Spleen (tissue), 11 donors: ENCODE results near the gene TLNRD1. TPM values are rescaled to one million over a fixed set of nuclear protein-coding genes. Genes with fewer than 3 reads are reported as not detected.
"Not testable (repeated sequence)": the region's sequence is repeated elsewhere in the genome, so short reads cannot be mapped to it uniquely, and the experiment has no call there.

Source experiments
- DNase-seq: peaks from one replicate; pipeline ENCODE4 v3.0.0-alpha.2; 2020
- H3K27ac ChIP-seq, 8 donors: fragments of 200-600 bp; sonication (generic) in 7 of 8; 1 replicate in 4 of 8; 2 replicates in 4 of 8; pipeline versions ENCODE4 v1.5.0 to v1.8.0; 2016 to 2021; ENCODE audit warnings: inconsistent platforms in 4 of 8, mild to moderate bottlenecking in 4 of 8, moderate library complexity in 1 of 8
- H3K27me3 ChIP-seq, 7 donors: fragments of 200-600 bp; sonication (generic) in 6 of 7; replicated peaks in 1 of 7; 1 replicate in 4 of 7; 2 replicates in 3 of 7; pipeline versions ENCODE4 v1.5.0 to v1.8.0; 2016 to 2021; ENCODE audit warnings: inconsistent platforms in 3 of 7, mild to moderate bottlenecking in 1 of 7
- H3K36me3 ChIP-seq, 6 donors: fragments of 200-600 bp; sonication (generic) in 5 of 6; 1 replicate in 4 of 6; 2 replicates in 2 of 6; pipeline versions ENCODE4 v1.5.0 to v1.8.0; 2016 to 2021; ENCODE audit warnings: inconsistent platforms in 2 of 6
- H3K4me1 ChIP-seq, 6 donors: fragments of 200-600 bp; sonication (generic) in 5 of 6; 1 replicate in 3 of 6; 2 replicates in 3 of 6; pipeline versions ENCODE4 v1.5.0 to v1.8.0; 2016 to 2021; ENCODE audit warnings: inconsistent platforms in 3 of 6
- H3K4me3 ChIP-seq, 8 donors: fragments of 200-600 bp; sonication (generic) in 7 of 8; 1 replicate in 4 of 8; 2 replicates in 4 of 8; pipeline versions ENCODE4 v1.5.0 to v1.8.0; 2016 to 2021; ENCODE audit warnings: inconsistent platforms in 4 of 8, mild to moderate bottlenecking in 4 of 8, moderate library complexity in 2 of 8
- H3K9me3 ChIP-seq, 8 donors: fragments of 200-600 bp; sonication (generic) in 7 of 8; 1 replicate in 4 of 8; 2 replicates in 4 of 8; pipeline versions ENCODE4 v1.5.0 to v1.8.0; 2016 to 2021; ENCODE audit warnings: inconsistent platforms in 4 of 8
- POLR2A ChIP-seq, 3 donors: fragments of 450-650 bp; IDR thresholded peaks; one replicate each; pipeline ENCODE4 v1.5.1; 2017; ENCODE audit warnings: antibody characterized with exemption in 3 of 3, mild to moderate bottlenecking in 1 of 3
- POLR2AphosphoS5 ChIP-seq, 3 donors: sonication (generic); formaldehyde crosslinking; IDR thresholded peaks; one replicate each; pipeline ENCODE4 v1.5.1; 2017; ENCODE audit warnings: antibody characterized with exemption in 3 of 3
- whole genome bisulfite sequencing, 5 donors: extraction: QIAGEN DNeasy Blood & Tissue Kit in 3 of 5; methylation state at CpG; one replicate each; pipeline versions ENCODE4 v1.1.5 to v1.1.7; 2013 to 2018; 5-methylcytosine and 5-hydroxymethylcytosine counted together
- intact Hi-C: fragments of 100-400 bp; cut with DNase I; formaldehyde crosslinking; loops from one replicate; pipeline ENCODE4 v1.15.0; 2023; ENCODE audit warnings: low total_unique reads
- polyA plus RNA-seq, 3 donors: library from polyadenylated mRNA; stranded (reverse); fragments of 200-250 nt; gene quantifications; one replicate each; pipeline ENCODE4 v1.2.1, GENCODE V29; 2013
- total RNA-seq, 7 donors: library from RNA; depleted of rRNA in 3 of 7; stranded (reverse); fragments of >200 nt in 3 of 7; fragmentation: NEBNext Ultra II Directional in 4 of 7; extraction: Animal tissue kit (Norgen Biotek cat#: 25700) in 4 of 7; gene quantifications; one replicate each; pipeline versions ENCODE4 v1.1.0 to v1.2.1, GENCODE V29; 2016 to 2021
- TF ChIP-seq, protein P1 (sequence below), 11 experiments: fragments of 200-600 bp in 7 of 11; fragments of 450-650 bp in 4 of 11; sonication (generic) in 4 of 11; IDR thresholded peaks in 8 of 11; conservative IDR thresholded peaks in 3 of 11; 1 replicate in 7 of 11; 2 replicates in 4 of 11; pipeline versions ENCODE4 v1.4.0 to v1.8.0; 2016 to 2021; ENCODE audit warnings: antibody characterized with exemption in 11 of 11, inconsistent platforms in 4 of 11, mild to moderate bottlenecking in 1 of 11
- donor health status: healthy with polysubstance abuse.
- donor health status: DM: no; HTN: no; CAD: no; lungs with moderate emphysema.
- donor health status: DM: no; HTN: no; CAD: no.
- donor health status: Bipolar disorder and iron deficiency.
- donor health status: healthy.
- donor health status: DM: no; HTN: no; CAD: no.
- donor health status: DM: yes; HTN: yes; CAD: no.

The TLNRD1 gene
- total and polyA plus RNA-seq, 10 donors, result 6.2 to 53.3 (median 30.7) TPM

DNA sequence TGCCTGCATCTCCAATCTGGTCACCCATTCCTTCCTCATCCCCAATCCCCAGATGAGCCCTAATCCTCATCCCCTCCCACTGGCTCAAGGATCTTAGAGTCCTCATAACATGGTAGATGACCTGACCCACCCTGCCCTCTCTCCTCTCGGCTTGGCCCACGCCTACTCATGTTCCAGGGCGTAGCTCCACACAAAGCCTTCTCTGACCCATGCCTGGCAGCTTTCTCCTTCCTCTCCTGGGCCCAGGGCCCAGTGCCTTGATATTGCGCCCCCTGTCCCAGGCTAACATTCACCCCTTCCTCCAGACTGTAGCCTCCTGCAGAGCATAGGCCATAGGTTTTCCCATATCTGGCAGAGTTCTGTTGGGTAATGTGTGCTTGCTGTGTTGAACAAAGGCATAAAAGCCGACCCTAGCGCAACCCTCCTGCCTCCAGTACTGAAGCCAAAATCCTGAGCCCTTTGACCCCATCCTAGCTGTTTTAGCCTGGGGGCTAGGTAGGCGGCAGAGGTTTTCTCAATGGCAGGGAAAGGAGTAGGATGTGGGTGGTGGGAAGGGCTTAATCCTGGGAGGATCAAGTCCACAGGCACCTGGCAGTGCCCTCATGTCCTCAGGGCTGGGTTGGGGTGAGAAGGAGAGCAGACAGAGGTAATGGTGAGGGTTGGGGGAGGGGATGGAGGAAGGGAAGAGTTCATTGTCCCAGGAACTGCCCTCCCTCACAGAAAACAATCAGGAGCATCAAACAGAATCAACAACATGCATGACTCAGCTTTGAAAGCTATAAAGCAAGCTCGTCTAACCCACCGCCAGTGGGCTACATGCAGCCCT, 46.6 kb upstream of the TLNRD1 start:
- no peak for TF ChIP-seq POLR2AphosphoS5 (IDR thresholded peaks at IDR 0.05)
- TF ChIP-seq, protein P1, sequence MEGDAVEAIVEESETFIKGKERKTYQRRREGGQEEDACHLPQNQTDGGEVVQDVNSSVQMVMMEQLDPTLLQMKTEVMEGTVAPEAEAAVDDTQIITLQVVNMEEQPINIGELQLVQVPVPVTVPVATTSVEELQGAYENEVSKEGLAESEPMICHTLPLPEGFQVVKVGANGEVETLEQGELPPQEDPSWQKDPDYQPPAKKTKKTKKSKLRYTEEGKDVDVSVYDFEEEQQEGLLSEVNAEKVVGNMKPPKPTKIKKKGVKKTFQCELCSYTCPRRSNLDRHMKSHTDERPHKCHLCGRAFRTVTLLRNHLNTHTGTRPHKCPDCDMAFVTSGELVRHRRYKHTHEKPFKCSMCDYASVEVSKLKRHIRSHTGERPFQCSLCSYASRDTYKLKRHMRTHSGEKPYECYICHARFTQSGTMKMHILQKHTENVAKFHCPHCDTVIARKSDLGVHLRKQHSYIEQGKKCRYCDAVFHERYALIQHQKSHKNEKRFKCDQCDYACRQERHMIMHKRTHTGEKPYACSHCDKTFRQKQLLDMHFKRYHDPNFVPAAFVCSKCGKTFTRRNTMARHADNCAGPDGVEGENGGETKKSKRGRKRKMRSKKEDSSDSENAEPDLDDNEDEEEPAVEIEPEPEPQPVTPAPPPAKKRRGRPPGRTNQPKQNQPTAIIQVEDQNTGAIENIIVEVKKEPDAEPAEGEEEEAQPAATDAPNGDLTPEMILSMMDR (IDR thresholded peaks at IDR 0.05 in 8 of 11, conservative IDR thresholded peaks at IDR 0.05 in 3 of 11), result no peak
- TF ChIP-seq POLR2A (IDR thresholded peaks at IDR 0.05), result no peak
- no peak overlapping the region for H3K4me3 ChIP-seq
- DNase-seq, result no peak
- no peaks in the 10 kb centered on the region for H3K9me3 ChIP-seq
- no peaks in the 10 kb centered on the region for H3K27me3 ChIP-seq
- H3K27ac ChIP-seq, result no peak overlapping the region
- peaks cover 0 to 78% (median 33%) of the 10 kb centered on the region in 6 donors for H3K36me3 ChIP-seq
- H3K4me1 ChIP-seq, result no peaks in the 10 kb centered on the region
- intact Hi-C loops, result no loop called here
- WGBS, 5 donors, result 85 to 96% (median 95%) methylated on average over 9 of the region's 9 CpGs

GRCh38 chr15:80955571-80956452, 44.9 kb upstream of the TLNRD1 start:
- whole genome bisulfite sequencing, 5 donors, result 80 to 89% (median 83%) methylated on average over 19 of the region's 19 CpGs
- H3K4me1 ChIP-seq, H3K9me3 ChIP-seq, DNase-seq, H3K27me3 ChIP-seq, H3K4me3 ChIP-seq, intact Hi-C loops, H3K27ac ChIP-seq: not testable (repeated sequence)
- peaks cover 0 to 78% (median 20%) of the 10 kb centered on the region in 6 donors for H3K36me3 ChIP-seq

DNA sequence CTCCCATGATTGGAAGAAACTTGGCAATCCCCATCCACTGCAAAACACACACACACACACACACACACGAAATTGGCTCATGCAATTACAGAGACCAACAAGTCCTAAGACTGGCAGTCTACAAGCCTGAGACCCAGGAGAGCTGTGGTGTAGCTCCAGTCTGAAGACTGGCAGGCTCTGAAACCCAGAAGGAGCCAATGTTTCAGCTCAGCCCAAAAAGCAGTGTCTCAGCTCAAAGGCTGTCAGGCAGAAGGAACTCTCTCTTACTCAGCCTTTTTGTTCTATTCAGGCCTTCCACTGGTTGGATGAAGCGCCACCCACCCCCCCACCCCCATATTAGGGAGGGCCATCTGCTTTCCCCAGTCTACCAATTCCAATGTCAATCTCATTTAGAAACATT, 43.2 kb upstream of the TLNRD1 start:
- WGBS, 5 donors, result 74 to 95% (median 87%) methylated on average over 2 of the region's 2 CpGs
- Histone ChIP-seq H3K36me3 (peaks cover 0 to 70% (median 12%) of the 10 kb centered on the region in 6 donors), H3K27ac (no peak overlapping the region), H3K27me3 (no peaks in the 10 kb centered on the region), H3K4me3 (no peak overlapping the region), H3K9me3 (no peaks in the 10 kb centered on the region), H3K4me1 (no peaks in the 10 kb centered on the region)
- TF ChIP-seq POLR2A (IDR thresholded peaks at IDR 0.05), result no peak
- no peak for TF ChIP-seq POLR2AphosphoS5 (IDR thresholded peaks at IDR 0.05)
- TF ChIP-seq, protein P1 (IDR thresholded peaks at IDR 0.05 in 8 of 11, conservative IDR thresholded peaks at IDR 0.05 in 3 of 11), result no peak
- intact Hi-C loops, result no loop called here
- no peak for DNase-seq

DNA sequence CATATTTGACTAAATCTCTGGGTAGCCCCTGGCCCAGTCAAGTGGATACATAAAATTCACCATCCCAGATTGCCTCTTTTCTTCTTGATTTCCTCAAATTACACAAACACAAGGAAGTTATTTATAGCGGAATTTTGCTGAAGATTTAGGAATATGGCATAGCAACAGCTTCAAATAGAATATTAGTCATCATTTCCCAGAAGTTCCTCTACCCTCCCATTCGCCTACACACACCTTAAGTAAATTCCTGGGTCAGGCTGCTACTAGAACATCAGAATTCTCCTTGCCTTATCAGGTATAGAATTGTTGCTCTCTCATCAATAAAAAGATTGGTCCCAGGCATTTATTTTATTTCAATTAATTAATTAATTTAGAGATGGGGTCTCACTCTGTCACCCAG, 42.7 kb upstream of the TLNRD1 start:
- Histone ChIP-seq H3K4me1 (no peaks in the 10 kb centered on the region), H3K9me3 (no peaks in the 10 kb centered on the region), H3K36me3 (peaks cover 0 to 66% (median 11%) of the 10 kb centered on the region in 6 donors), H3K4me3 (no peak overlapping the region), H3K27ac (no peak overlapping the region), H3K27me3 (no peaks in the 10 kb centered on the region)
- intact Hi-C loops, result no loop called here
- TF ChIP-seq, protein P1 (IDR thresholded peaks at IDR 0.05 in 8 of 11, conservative IDR thresholded peaks at IDR 0.05 in 3 of 11), result no peak
- no peak for TF ChIP-seq POLR2A (IDR thresholded peaks at IDR 0.05)
- no peak for TF ChIP-seq POLR2AphosphoS5 (IDR thresholded peaks at IDR 0.05)
- WGBS, 5 donors, result 91 to 95% (median 93%) methylated on average over 2 of the region's 2 CpGs
- no peak for DNase-seq
